ENCODE measurements around the gene WDFY4. TPM values are rescaled to one million over a fixed set of nuclear protein-coding genes. Genes with fewer than 3 reads are reported as not detected.

The WDFY4 gene
- total RNA-seq, 1 donor from 2014 or later: 4.3 TPM

DNA sequence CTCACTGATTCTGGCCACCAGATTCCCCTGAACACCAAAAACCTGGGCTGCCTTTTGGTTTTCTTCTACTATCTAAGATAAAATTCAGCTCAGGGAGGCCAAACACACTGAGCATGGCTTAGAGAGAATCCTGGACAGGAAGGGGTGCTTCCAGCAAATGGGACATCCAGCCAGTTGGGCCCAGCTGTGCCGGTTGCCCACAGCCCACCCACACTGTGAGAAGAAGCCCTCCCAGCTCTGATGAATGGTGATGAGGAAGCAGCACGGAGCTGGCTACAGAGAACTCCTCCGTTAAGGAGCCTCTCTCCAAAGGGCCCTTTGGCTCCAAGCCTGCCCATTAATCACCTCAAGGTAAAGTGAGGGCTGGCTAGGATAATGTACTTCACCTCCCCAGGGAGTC, 239.1 kb downstream of the WDFY4 start:
- Mint-ChIP-seq H3K27me3 (ENCODE audit: low read depth) (peaks cover 43% of the 10 kb centered on the region), H3K27ac (no peak overlapping the region), H3K9me3 (no peaks in the 10 kb centered on the region), H3K4me3 (no peak overlapping the region), H3K36me3 (no peaks in the 10 kb centered on the region), H3K4me1 (no peaks in the 10 kb centered on the region)
- TF ChIP-seq CTCF (IDR thresholded peaks at IDR 0.05; ENCODE audit: unreplicated experiment): no peak
- DNase-seq (ENCODE audit: low spot score in 2 of 2, unreplicated experiment in 2 of 2): no peak

DNA sequence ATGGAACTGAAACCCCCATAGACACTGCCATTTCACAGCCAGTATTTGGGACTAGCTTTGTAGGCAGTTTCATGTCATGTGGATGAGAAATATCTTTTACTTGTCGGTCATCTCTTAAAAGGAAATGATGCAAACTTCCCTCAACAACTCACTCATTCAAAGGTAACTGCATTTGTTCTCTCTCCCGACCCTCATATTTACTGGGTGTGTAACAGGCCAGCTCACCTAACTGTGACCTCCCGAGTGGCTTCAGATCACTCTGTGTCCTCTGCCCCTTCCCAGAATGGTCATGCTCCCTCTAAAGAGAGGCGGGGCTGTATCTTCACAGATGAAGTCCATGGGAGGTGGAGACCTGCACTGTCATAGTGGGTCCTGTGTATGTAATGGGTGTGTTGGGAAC, 240.3 kb downstream of the WDFY4 start:
- Mint-ChIP-seq H3K9me3 (no peaks in the 10 kb centered on the region), H3K36me3 (no peaks in the 10 kb centered on the region), H3K4me1 (no peaks in the 10 kb centered on the region), H3K4me3 (no peak overlapping the region), H3K27ac (no peak overlapping the region), H3K27me3 (ENCODE audit: low read depth) (peaks cover 31% of the 10 kb centered on the region)
- no peak for DNase-seq (ENCODE audit: low spot score in 2 of 2, unreplicated experiment in 2 of 2)
- TF ChIP-seq CTCF (IDR thresholded peaks at IDR 0.05; ENCODE audit: unreplicated experiment): no peak

DNA sequence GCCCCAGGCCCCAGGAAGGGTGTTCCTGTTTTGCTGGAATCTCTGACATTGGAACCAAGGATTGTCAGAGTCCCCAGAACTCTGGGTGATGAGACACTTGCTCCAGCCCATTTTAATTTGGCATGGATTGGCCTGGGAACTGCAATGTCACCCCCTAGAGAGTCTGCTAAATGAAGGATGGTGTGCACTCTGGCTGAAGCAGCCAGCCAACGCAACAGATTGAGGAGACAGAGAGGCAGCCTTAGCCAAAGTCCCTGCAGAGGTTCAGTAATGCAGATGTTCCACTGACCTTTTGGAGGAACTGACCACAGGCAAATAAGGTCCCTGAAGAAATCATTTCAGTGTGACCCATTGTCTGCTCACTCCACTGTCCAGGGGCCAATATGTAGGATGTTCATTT, 241.6 kb downstream of the WDFY4 start:
- Mint-ChIP-seq H3K4me3 (no peak overlapping the region), H3K9me3 (no peaks in the 10 kb centered on the region), H3K27me3 (ENCODE audit: low read depth) (peaks cover 27% of the 10 kb centered on the region), H3K36me3 (no peaks in the 10 kb centered on the region), H3K4me1 (no peaks in the 10 kb centered on the region), H3K27ac (no peak overlapping the region)
- no peak for DNase-seq (ENCODE audit: low spot score in 2 of 2, unreplicated experiment in 2 of 2)
- TF ChIP-seq CTCF (IDR thresholded peaks at IDR 0.05; ENCODE audit: unreplicated experiment): no peak

DNA sequence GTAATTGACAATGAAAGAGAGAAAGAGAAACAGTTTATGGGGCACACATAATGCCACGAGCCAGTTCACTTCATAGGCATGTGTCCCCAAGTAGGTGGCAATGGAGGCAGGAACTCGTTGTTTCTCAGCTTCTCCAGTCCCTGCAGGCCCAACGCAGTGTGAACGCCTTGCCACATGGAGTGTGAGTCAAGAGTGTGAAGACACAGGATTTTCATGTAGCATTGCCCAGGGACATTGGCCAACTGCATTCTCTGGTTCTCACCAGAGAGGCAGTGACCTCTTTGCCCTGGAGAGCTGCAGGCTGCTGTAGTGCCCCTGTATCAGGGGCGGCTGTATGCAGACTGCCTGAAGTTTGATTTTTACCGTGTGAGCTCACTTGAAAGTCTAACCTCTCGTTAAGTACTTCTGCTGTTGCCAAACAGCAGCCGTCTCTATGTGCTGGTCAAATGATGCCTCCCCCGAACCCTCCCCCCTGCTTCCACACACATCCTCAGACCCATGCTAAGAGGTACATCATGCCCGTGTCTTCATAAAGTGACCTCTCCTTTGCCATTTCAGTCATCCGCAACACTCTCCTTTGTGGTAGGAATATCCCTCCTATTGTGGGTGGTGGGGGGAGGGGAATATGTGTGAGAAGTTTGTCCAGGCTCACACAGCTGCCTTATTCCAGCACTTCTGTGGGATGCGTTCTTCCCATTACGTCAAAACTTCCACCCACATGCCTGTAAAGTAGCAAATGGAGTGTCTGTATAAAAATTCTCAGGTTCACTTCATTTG, 242.3 kb downstream of the WDFY4 start:
- Mint-ChIP-seq H3K27ac (no peak overlapping the region), H3K4me3 (no peak overlapping the region)
- no peak for TF ChIP-seq CTCF (IDR thresholded peaks at IDR 0.05; ENCODE audit: unreplicated experiment)

DNA sequence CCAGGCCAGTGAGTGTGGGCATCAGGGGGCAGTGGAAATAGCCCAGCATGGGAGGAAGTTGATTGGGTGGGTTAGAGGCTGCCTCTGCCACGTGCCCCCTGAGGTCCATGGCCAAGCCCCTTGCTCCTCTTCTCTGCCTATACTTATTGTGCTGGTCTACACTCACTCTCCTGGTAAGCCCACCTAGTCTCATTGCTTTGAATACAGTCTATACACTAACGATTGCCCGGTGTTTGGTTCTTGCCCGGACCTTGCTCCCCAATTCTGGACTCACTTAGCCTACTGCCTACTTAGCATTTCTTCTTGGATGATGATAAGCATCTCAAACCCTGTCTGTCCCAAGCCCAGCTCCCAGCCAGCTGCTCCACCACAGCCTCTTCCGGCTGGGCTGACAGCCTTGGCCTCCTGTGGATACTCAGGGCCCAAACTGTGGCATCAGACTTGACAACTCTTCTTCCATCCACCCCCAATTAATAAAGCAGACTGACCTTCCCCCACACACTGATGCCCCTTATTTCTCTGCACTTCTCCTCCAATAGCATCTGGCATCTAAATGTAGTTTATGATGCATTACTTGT, 244.8 kb downstream of the WDFY4 start:
- no peak overlapping the region for H3K27ac Mint-ChIP-seq
- no peak for DNase-seq (ENCODE audit: low spot score in 2 of 2, unreplicated experiment in 2 of 2)
- no peaks in the 10 kb centered on the region for H3K9me3 Mint-ChIP-seq
- no peak overlapping the region for H3K4me3 Mint-ChIP-seq
- peaks cover 8% of the 10 kb centered on the region for H3K27me3 Mint-ChIP-seq (ENCODE audit: low read depth)
- H3K36me3 Mint-ChIP-seq: no peaks in the 10 kb centered on the region
- no peak for TF ChIP-seq CTCF (IDR thresholded peaks at IDR 0.05; ENCODE audit: unreplicated experiment)
- no peaks in the 10 kb centered on the region for H3K4me1 Mint-ChIP-seq

More for the DNA sequence above, 242.3 kb downstream of the WDFY4 start:
- H3K36me3 Mint-ChIP-seq: no peaks in the 10 kb centered on the region
- DNase-seq (ENCODE audit: low spot score in 2 of 2, unreplicated experiment in 2 of 2): no peak
- no peaks in the 10 kb centered on the region for H3K9me3 Mint-ChIP-seq
- H3K4me1 Mint-ChIP-seq: no peaks in the 10 kb centered on the region
- H3K27me3 Mint-ChIP-seq (ENCODE audit: low read depth): peaks cover 22% of the 10 kb centered on the region

Data from mesothelial cell of epicardium (in vitro differentiated cells).